Adrenal gland (tissue), 12 donors: ENCODE data around the gene ZNF581. TPM values are rescaled to one million over a fixed set of nuclear protein-coding genes. Genes with fewer than 3 reads are reported as not detected.
A peak's percentile ranks its signal among the peaks of the same experiment; 100 is the strongest.

ENCODE experiments used
- DNase-seq, 7 donors: peaks; one replicate each; pipeline ENCODE4 v3.0.0-alpha.2; 2019 to 2020
- H3K27ac ChIP-seq, 5 donors: fragments of 200-600 bp; sonication (generic) in 4 of 5; 1 replicate in 3 of 5; 2 replicates in 2 of 5; pipeline versions ENCODE4 v1.5.1 to v1.8.0; 2016 to 2020; ENCODE audit warnings: mild to moderate bottlenecking in 1 of 5
- H3K27me3 ChIP-seq: fragments of 200-600 bp; 2 replicates; pipeline ENCODE4 v1.8.0; 2021
- H3K36me3 ChIP-seq, 2 donors: fragments of 200-600 bp; replicated peaks in 1 of 2; 1 replicate in 1 of 2; 2 replicates in 1 of 2; pipeline versions ENCODE4 v1.5.1 to v1.8.0; 2018 to 2022
- H3K4me1 ChIP-seq, 2 donors: fragments of 200-600 bp; replicated peaks in 1 of 2; 1 replicate in 1 of 2; 2 replicates in 1 of 2; pipeline versions ENCODE4 v1.5.1 to v1.8.0; 2018 to 2021
- H3K4me3 ChIP-seq, 4 donors: fragments of 200-600 bp; sonication (generic) in 3 of 4; one replicate each; pipeline ENCODE4 v1.5.1; 2016 to 2018
- H3K9me3 ChIP-seq, 3 donors: fragments of 200-600 bp; sonication (generic) in 1 of 3; replicated peaks in 1 of 3; 1 replicate in 2 of 3; 2 replicates in 1 of 3; pipeline versions ENCODE4 v1.5.1 to v1.8.0; 2016 to 2021
- POLR2A ChIP-seq, 2 donors: fragments of 450-650 bp; IDR thresholded peaks; one replicate each; pipeline ENCODE4 v1.6.1; 2017; ENCODE audit warnings: antibody characterized with exemption in 2 of 2, mild to moderate bottlenecking in 2 of 2, moderate library complexity in 1 of 2
- WGBS, 4 donors: extraction: QIAGEN DNeasy Blood & Tissue Kit in 2 of 4; methylation state at CpG; one replicate each; pipeline versions ENCODE4 v1.1.5 to v1.1.7; 2013 to 2017; 5-methylcytosine and 5-hydroxymethylcytosine counted together
- intact Hi-C, 2 donors: fragments of 100-400 bp; cut with DNase I; formaldehyde crosslinking; loops; one replicate each; pipeline versions ENCODE4 v1.14.1 to v1.15.0; 2022 to 2023
- polyA plus RNA-seq, 3 donors: library from polyadenylated mRNA; stranded (reverse); fragments of 200-250 nt in 2 of 3; fragments of 350-450 nt in 1 of 3; fragmentation: Illumina TruSeq in 1 of 3; extraction: RNeasy Lipid Tissue Mini Kit (QIAGEN cat#74804) in 1 of 3; gene quantifications; one replicate each; pipeline ENCODE4 v1.2.3, GENCODE V29; 2013 to 2014
- total RNA-seq, 9 donors: library from RNA; depleted of rRNA in 4 of 9; stranded (reverse); fragments of >200 nt in 4 of 9; fragments of 120-200 nt in 1 of 9; fragmentation: NEBNext Ultra II Directional in 1 of 9; extraction: Animal tissue kit (Norgen Biotek cat#: 25700) in 1 of 9; gene quantifications; one replicate each; pipeline versions ENCODE4 v1.1.0 to v1.2.4, GENCODE V29; 2013 to 2023
- TF ChIP-seq, protein P1 (sequence below), 6 experiments: fragments of 450-650 bp in 4 of 6; fragments of 200-600 bp in 2 of 6; sonication (generic) in 1 of 6; IDR thresholded peaks; 1 replicate in 5 of 6; 2 replicates in 1 of 6; pipeline versions ENCODE4 v1.5.1 to v1.8.0; 2016 to 2021; ENCODE audit warnings: antibody characterized with exemption in 6 of 6, mild to moderate bottlenecking in 2 of 6, moderate library complexity in 1 of 6
- donor health status: healthy with polysubstance abuse.
- donor health status: Bipolar disorder and iron deficiency.
- donor health status: DM: yes; HTN: yes; CAD: no.
- donor health status: DM: no; HTN: no; CAD: no.
- donor health status: DM: no; HTN: no; CAD: no.
- donor health status: DM: yes; HTN: yes; CAD: no.

Gene ZNF581
- total and polyA plus RNA-seq, 12 donors = 8.7 to 55.7 (median 22.7) TPM

DNA sequence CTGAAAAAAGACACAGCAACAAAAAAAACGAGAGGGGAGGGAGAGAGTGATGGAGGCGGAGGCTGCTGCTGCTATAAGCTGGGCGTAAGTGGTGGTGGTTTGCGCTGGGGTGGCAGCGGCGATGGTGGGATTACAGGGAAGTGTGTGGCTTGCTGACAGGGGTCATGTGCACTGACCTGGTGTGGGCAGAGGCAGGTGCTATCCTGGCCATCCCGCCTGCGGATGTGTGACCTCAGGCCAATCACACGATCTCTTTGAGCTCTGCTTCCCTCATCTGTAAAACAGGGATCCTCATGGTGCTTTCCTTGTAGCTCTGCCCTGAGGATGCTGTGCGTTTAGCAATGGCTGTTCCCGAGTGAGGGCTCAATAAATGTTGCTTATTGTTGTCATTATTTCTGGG is 5.9 kb upstream of the ZNF581 start:
- peak in 1 of 7 donors; percentile 8 for DNase-seq
- no peak overlapping the region for H3K27ac ChIP-seq
- no peaks in the 10 kb centered on the region for H3K36me3 ChIP-seq
- WGBS, 4 donors = 72 to 79% (median 75%) methylated on average over 11 of the region's 11 CpGs
- H3K9me3 ChIP-seq = no peaks in the 10 kb centered on the region
- intact Hi-C loops = no loop called here
- no peaks in the 10 kb centered on the region for H3K27me3 ChIP-seq
- no peak for TF ChIP-seq POLR2A (IDR thresholded peaks at IDR 0.05)
- TF ChIP-seq, protein P1, sequence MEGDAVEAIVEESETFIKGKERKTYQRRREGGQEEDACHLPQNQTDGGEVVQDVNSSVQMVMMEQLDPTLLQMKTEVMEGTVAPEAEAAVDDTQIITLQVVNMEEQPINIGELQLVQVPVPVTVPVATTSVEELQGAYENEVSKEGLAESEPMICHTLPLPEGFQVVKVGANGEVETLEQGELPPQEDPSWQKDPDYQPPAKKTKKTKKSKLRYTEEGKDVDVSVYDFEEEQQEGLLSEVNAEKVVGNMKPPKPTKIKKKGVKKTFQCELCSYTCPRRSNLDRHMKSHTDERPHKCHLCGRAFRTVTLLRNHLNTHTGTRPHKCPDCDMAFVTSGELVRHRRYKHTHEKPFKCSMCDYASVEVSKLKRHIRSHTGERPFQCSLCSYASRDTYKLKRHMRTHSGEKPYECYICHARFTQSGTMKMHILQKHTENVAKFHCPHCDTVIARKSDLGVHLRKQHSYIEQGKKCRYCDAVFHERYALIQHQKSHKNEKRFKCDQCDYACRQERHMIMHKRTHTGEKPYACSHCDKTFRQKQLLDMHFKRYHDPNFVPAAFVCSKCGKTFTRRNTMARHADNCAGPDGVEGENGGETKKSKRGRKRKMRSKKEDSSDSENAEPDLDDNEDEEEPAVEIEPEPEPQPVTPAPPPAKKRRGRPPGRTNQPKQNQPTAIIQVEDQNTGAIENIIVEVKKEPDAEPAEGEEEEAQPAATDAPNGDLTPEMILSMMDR (IDR thresholded peaks at IDR 0.05) = no peak
- no peak overlapping the region for H3K4me3 ChIP-seq
- H3K4me1 ChIP-seq = peaks cover 30 to 48% of the 10 kb centered on the region in 2 donors

DNA sequence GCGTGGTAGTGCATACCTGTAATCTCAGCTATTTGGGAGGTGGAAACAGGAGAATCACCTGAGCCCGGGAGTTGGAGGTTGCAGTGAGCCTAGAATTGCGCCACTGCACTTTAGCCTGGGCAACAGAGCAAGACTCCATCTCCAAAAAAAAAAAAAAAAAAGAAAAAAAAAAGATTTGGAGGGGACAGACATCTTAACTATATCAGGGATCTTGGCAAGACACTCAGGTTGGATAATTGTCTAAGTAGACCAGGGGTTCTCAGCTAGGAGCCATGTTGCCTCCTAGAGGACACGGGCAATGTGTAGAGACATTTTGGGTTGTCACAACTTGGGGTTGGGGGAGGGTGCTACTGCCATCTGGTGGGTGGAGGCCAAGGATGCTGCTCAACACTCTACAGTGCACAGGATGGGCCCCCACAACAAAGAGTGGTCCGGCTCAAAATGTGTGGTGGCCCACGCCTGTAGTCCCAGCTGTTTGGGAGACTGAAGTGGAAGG is 4.5 kb upstream of the ZNF581 start:
- no peaks in the 10 kb centered on the region for H3K27me3 ChIP-seq
- H3K4me3 ChIP-seq = no peak overlapping the region
- DNase-seq = peak in 5 of 7 donors; percentile 26 to 56 (median 34)
- TF ChIP-seq, protein P1 (IDR thresholded peaks at IDR 0.05) = peak in 5 of 6 experiments; percentile 9 to 40 (median 24)
- TF ChIP-seq POLR2A (IDR thresholded peaks at IDR 0.05) = no peak
- no peaks in the 10 kb centered on the region for H3K36me3 ChIP-seq
- WGBS, 4 donors = 82 to 90% (median 86%) methylated on average over 6 of the region's 6 CpGs
- H3K4me1 ChIP-seq = peaks cover 39 to 57% of the 10 kb centered on the region in 2 donors
- no peaks in the 10 kb centered on the region for H3K9me3 ChIP-seq
- peak overlapping the region in 1 of 5 donors; percentile 94 for H3K27ac ChIP-seq
- intact Hi-C loops = no loop called here

DNA sequence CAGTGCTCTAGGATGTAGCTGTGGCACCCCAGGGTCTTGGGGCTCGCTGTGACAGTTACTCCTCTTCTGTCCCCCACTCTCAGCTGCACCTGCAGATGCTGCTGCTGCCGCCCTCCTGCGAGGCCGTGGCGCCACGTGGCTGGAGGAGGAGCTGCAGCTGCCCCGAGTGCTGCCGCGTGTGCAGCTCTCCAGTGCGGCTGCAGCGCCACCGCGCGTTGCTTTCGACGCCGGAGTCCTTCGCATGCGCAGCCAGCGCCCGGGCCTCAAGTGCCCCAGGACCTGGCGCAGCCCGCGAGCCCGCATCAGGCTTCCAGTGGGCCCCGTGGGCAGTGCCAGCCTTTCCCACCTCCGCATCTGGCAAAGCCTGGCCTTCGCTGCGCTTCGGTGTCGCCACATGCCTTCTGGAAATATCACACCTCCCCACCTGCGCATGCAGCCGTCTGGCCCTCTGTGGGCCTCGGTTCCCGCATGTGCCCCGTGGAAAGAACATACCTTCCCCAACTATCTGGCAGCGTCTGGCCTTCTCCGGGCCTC is 3.3 kb upstream of the ZNF581 start:
- 9 to 27% (median 19%) methylated on average over 4 to 38 of the region's 38 CpGs for WGBS, 4 donors
- intact Hi-C loops = no loop called here
- DNase-seq = peak; percentile 70 to 89 (median 80)
- Histone ChIP-seq H3K4me3 (peak overlapping the region in 1 of 4 donors; percentile 81), H3K9me3 (no peaks in the 10 kb centered on the region), H3K4me1 (peaks cover 39 to 65% of the 10 kb centered on the region in 2 donors), H3K36me3 (peaks cover 0 to 6% of the 10 kb centered on the region in 2 donors), H3K27ac (peak overlapping the region; percentile 88 to 94 (median 91)), H3K27me3 (no peaks in the 10 kb centered on the region)
- TF ChIP-seq, protein P1 (IDR thresholded peaks at IDR 0.05) = peak; percentile 32 to 61 (median 48)
- no peak for TF ChIP-seq POLR2A (IDR thresholded peaks at IDR 0.05)

DNA sequence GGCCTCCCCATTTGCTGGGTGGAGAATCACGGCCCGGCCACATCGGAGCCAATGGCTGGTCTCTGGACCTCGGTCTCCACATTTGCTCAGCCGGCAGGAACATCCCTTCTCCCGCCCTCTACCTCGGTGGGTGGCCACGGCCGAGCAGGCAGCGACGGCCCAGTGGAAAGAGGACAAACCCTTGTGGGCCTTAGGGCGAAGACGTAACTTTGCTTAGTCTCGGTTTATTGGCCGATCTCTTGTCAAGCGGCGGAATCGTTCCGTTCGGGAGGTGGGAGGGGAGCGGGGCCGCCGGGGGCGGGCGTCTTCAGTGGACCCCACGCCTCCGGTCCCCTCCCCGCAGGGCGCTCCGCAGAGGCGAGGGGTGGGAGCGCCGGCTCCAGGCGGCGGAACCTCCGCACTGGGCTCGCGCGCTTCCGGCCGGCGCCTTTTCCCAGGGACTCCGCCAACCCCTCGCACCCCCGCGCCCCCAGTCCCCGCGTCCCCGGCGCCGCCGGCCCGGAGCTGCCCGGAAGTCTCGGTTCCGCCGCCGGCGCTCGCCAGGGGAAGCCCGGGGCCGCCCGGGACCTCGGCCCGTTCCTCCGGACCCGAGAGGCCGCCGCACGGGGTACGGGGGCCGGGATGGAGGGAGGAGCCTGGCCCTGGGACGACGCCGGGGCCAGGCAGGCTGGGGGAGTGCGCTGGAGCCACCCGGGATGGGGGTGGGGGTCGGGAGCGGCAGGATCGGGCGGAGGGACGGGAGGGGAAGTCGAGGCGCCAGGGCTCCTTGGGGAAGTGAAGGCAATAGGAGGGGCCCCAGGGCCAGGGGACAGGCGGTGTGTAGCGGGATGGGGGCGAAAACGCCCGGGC is 2.6 kb upstream of the ZNF581 start, which contains the start of gene ZNF580:
TSS of gene ZNF580 (plus strand) at position 426 of the 849 bp plus-strand sequence. CDS start 1,507 bp downstream, outside the sequence.
- intact Hi-C loops = no loop called here
- peak in 6 of 7 donors; percentile 66 to 82 (median 69) for DNase-seq
- TF ChIP-seq POLR2A (IDR thresholded peaks at IDR 0.05) = peak in 1 of 2 donors; percentile 9
- TF ChIP-seq, protein P1 (IDR thresholded peaks at IDR 0.05) = no peak
- Histone ChIP-seq H3K9me3 (no peaks in the 10 kb centered on the region), H3K4me1 (peaks cover 37 to 61% of the 10 kb centered on the region in 2 donors), H3K27ac (peak within 1 kb of the TSS; percentile 88 to 94 (median 91)), H3K4me3 (peak within 1 kb of the TSS in 3 of 4 donors; percentile 17 to 81 (median 42)), H3K27me3 (no peaks in the 10 kb centered on the region), H3K36me3 (peaks cover 0 to 13% of the 10 kb centered on the region in 2 donors)
- 0 to 1% (median 0%) methylated on average over 7 to 89 of the region's 89 CpGs for WGBS, 4 donors
